ENCODE data around the gene C2orf74. TPM values are rescaled to one million over a fixed set of nuclear protein-coding genes. Genes with fewer than 3 reads are reported as not detected.

The C2orf74 gene
- total RNA-seq, 1 experiment from 2014 or later: 21.1 TPM

DNA sequence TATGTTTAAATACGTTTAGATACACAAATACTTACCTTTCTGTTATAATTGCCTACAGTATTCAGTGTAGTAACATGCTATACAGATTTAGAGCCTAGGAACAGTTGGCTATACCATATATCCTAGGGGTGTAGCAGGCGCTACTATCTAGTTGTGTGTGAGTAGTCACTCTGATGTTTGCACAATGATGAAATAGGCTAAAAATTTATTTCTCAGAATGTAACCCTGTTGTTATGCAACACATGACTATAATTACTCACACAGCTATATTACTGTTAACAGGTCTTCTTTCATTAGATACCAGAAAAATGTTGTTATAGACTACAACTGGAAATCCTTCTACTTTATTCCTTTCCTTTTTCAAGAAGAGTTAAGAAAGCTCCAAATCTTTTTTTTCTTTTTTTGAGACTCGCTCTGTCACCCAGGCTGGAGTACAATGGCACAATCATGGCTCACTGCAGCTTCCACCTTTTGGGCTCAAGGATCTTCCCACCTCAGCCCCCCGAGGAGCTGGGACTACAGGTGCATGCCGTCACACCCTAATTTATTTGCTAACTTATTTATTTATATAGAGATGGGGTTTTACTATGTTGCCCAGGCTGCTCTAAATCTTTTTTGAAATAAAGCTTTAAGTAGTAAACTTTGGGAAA lies 48.5 kb downstream of the C2orf74 start:
- H3K27ac ChIP-seq: no peak overlapping the region
- H3K9me3 ChIP-seq (replicated peaks): no peaks in the 10 kb centered on the region

DNA sequence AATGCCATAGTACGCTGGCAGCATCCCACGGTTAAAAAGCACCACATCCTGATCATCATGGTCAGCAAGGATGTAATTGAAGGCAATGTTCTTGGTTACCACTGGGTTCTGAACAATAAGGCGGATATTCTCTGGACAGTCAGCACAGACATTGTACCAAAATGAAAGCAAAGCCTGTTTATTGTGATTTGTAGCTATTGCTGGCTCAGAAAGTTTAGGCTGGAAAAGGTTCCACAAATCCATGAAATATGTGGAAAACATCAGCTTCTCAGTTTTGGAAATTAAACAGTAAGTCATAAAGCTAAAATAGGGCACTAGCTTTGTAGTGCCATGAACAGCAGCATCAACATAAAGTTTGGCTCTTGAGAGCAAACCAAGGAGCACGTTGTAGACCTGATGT lies 52.2 kb downstream of the C2orf74 start:
- Histone ChIP-seq H3K27me3 (replicated peaks) (no peaks in the 10 kb centered on the region), H3K36me3 (peaks cover 37% of the 10 kb centered on the region), H3K4me3 (no peak overlapping the region), H3K9me3 (replicated peaks) (no peaks in the 10 kb centered on the region), H3K27ac (no peak overlapping the region), H3K4me1 (replicated peaks) (no peaks in the 10 kb centered on the region)
- no peak for DNase-seq (ENCODE audit: low read depth in 1 of 2, low spot score in 2 of 2)

More for the DNA sequence above, 48.5 kb downstream of the C2orf74 start:
- H3K36me3 ChIP-seq: peaks cover 52% of the 10 kb centered on the region
- no peak for DNase-seq (ENCODE audit: low read depth in 1 of 2, low spot score in 2 of 2)
- no peak overlapping the region for H3K4me3 ChIP-seq
- no peaks in the 10 kb centered on the region for H3K27me3 ChIP-seq (replicated peaks)
- H3K4me1 ChIP-seq (replicated peaks): no peaks in the 10 kb centered on the region

Other genes starting within 250 kb of the C2orf74 start
- gene PEX13, start 144.5 kb upstream of the C2orf74 start, total RNA-seq (2014; rRNA removed; shearing (Covaris generic)): 22.7 and 34.4 TPM in 2 replicates
- gene PUS10, start 143.9 kb upstream of the C2orf74 start, total RNA-seq (2014; rRNA removed; shearing (Covaris generic)): 6.4 and 10.4 TPM in 2 replicates
- 11.4 and 13.6 TPM in 2 replicates for gene SANBR, start 96.3 kb upstream of the C2orf74 start, total RNA-seq (2014; rRNA removed; shearing (Covaris generic))